ENCODE results near the gene IFT172.
"Not testable (repeated sequence)": the region's sequence is repeated elsewhere in the genome, so short reads cannot be mapped to it uniquely, and the experiment has no call there.

The IFT172 gene, protein sequence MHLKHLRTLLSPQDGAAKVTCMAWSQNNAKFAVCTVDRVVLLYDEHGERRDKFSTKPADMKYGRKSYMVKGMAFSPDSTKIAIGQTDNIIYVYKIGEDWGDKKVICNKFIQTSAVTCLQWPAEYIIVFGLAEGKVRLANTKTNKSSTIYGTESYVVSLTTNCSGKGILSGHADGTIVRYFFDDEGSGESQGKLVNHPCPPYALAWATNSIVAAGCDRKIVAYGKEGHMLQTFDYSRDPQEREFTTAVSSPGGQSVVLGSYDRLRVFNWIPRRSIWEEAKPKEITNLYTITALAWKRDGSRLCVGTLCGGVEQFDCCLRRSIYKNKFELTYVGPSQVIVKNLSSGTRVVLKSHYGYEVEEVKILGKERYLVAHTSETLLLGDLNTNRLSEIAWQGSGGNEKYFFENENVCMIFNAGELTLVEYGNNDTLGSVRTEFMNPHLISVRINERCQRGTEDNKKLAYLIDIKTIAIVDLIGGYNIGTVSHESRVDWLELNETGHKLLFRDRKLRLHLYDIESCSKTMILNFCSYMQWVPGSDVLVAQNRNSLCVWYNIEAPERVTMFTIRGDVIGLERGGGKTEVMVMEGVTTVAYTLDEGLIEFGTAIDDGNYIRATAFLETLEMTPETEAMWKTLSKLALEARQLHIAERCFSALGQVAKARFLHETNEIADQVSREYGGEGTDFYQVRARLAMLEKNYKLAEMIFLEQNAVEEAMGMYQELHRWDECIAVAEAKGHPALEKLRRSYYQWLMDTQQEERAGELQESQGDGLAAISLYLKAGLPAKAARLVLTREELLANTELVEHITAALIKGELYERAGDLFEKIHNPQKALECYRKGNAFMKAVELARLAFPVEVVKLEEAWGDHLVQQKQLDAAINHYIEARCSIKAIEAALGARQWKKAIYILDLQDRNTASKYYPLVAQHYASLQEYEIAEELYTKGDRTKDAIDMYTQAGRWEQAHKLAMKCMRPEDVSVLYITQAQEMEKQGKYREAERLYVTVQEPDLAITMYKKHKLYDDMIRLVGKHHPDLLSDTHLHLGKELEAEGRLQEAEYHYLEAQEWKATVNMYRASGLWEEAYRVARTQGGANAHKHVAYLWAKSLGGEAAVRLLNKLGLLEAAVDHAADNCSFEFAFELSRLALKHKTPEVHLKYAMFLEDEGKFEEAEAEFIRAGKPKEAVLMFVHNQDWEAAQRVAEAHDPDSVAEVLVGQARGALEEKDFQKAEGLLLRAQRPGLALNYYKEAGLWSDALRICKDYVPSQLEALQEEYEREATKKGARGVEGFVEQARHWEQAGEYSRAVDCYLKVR (N-terminal part only)

DNA sequence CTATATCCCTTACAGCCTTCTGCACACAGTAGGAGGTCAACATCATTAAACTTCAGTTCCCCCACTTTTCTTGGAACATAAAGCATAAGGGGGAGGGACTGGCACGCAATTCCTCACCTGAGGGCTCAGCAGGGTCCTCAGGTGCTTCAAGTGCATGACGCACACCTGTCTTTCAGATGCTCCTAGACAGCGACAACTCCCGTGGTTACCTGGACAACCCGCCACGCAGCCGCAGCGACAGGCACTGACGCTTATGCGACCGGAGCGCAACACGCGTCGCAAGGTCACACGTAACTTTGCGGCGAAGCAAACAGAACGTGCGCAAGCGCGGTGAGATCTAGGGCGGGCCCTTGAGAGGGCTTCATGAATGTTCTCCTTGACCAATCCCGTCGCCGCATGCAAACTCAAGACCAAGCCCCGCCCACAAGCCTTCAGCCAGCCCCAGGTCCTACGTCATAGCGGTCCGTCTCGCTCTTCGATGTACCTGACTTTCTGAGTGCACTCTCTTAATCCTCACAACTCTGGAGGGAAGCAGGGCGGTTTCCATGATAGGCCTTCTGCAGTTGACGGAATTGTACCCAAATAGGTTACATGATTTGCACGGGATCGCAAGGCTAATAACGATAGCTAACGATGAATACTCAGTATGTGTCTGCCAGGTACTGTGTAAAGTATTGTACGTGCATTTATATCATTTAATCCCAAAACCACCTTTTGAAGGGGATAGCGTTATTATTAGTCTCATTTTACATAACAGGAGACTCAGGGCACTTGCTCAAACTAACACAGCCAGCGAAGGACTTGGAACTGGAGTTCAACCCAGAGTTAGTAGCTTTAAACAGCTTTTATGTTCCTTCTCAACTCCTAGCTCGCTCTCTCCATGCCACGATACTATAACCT, at the start of gene IFT172:
IFT172 (minus strand) TSS at position 246 of the 900 bp plus-strand sequence; CDS start at position 156, 90 bp downstream.
- DNase-seq = peak; percentile 97

DNA sequence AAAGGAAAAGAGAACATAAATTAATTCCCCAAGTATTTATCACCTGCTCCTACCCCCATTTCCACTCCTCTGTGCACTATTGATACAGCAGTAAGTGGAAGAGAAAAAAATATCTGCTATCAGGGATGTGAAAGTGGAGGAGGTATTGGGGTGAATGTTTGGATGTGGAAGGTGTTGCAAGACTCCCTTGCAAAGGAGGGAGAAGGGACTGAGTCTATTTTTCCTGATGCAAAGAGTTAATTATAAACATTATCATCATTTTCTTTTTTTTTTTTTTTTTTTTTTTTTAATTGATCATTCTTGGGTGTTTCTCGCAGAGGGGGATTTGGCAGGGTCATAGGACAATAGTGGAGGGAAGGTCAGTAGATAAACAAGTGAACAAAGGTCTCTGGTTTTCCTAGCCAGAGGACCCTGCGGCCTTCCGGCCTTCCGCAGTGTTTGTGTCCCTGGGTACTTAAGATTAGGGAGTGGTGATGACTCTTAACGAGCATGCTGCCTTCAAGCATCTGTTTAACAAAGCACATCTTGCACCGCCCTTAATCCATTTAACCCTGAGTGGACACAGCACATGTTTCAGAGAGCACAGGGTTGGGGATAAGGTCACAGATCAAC, 49.4 kb upstream of the IFT172 start:
- not testable (repeated sequence) for DNase-seq

DNA sequence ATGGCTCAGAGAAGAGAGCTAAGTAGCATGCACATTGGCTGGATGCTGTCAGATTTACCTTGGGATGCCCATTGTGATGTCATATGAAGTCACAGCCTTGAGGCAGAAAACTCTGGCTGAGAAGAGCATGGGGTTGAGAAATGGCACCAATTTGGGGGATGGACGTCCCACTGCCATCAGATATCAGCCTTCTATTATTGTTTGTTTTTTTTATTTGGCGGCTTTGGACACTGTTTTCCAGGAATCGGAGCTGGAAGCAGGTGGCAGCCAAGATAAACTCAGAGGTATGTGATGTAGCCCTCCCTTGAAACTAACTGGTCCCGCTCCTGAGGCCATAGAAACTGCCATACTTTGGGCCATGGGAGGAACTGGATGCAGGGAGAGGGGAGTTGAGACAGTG, 47.7 kb upstream of the IFT172 start:
- DNase-seq = no peak

DNA sequence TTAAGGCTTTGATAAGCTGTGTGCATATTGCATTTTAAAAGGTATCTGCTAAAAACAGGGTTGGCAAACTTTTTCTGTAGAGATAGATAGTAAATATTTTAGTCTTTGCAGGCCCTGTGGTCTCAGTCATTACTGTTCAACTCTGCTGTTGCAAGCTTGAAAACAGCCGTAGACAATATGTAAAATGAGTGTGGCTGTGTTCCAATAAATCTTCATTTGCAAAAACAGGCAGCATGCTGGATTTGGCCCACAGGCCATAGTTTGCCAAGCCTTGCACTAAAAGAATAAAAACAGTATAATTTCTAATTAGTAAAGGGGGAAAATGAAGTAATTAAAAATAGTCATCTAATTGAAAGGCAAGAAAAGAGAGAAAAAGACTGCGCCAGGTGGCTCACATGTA, 42.4 kb upstream of the IFT172 start:
- no peak for DNase-seq

DNA sequence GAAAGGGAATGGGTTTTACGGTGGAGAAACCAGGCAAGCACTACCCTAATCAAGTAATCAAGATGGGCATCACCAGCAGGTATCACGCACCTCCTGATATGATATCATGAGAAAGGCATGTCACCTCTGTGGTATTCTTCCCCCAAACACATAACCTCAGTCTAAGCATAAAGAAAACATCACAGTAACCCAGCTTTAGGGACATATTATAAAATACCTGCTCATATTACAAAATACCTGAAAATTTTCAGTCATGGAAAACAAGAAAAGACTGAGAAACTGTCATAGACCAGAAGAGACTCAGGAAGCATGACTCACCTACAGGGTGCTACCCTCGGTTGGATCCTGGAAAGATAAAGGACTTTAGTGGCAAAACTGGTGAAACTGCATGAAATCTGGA, 37.6 kb upstream of the IFT172 start:
- no peak for DNase-seq

DNA sequence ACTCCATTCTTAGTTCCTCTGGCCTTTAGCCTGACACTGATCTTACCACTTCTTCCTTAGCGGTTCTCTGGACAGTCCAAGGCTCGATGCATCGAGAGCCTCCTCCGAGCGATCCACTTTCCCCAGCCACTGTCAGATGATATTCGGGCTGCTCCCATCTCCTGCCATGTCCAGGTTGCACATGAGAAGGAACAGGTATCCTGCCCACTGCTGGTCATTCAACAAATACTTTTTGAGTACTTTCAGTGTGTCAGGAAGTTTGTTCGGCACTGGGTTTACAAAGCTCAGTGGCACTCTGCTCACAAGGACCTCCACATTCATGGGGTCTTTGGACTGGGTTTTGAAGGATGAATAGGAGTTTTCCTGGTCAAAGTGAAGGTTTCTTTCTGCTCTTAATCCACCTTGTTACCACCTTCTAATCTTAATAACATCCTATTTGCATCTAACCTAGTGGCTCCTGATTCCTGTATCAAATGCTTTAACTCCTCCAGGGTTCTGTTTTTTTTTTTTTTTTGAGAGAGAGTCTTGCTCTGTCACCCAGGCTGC, 32.9 kb upstream of the IFT172 start:
- DNase-seq = no peak

DNA sequence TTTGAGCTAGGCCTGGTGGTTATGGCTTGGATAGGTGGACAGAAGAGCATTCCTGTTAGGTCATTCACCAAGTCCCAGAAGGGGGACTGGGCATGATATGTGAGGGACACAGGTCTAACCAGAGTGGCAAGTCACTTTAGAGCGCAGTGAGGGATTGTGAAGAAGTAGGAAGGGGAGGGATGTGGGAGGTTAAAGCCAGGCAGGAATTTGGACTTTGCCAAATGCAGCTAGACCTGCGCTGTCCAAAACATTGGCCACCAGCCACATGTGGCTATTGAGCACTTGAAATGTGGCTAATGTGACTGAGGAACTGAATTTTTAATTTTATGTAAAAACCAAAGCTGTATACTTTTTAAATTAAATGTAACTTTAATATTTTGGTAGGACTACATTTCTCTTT, 30.8 kb upstream of the IFT172 start:
- no peak for DNase-seq

DNA sequence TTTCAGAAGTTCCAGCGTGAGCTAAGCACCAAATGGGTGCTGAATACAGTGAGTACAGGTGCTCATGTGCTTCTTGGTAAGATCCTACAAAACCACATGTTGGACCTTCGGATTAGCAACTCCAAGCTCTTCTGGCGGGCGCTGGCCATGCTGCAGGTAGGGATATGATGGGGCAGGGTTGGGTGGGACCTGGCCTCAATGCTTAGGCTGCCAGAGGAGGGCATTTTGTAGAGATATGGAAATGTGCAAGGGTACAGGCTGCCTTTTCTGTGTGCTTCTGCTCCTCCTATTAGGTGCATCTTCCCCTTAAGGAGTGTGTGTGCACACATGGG, 29.2 kb upstream of the IFT172 start:
- DNase-seq = no peak

DNA sequence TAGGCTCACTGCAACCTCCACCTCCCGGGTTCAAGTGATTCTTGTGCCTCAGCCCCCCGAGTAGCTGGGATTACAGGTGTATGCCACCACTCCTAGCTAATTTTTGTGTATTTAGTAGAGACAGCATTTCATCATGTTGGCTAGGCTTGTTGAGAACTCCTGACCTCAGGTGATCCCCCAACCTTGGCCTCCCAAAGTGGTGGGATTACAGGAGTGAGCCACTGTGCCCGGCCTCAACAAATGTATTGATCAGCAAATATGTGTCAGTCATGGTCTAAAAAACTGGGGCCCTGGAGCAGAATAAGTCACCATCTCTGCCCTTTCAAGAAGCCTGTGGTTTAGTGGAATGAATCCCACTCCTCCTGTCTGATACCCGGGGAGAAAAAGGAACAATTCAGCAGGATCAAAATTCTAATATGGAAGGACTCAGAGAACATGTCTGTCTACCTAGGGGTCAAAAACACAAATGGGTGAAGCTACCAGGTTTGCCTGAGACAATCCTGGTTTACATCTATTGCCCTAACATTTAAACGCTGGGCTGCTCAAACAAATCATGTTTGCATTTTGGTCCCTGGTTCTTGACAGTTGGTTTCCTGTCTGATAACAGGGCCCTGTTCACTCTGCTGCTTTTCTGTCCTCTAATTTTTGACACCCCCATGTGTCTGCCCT, 28.7 kb upstream of the IFT172 start:
- DNase-seq = no peak

DNA sequence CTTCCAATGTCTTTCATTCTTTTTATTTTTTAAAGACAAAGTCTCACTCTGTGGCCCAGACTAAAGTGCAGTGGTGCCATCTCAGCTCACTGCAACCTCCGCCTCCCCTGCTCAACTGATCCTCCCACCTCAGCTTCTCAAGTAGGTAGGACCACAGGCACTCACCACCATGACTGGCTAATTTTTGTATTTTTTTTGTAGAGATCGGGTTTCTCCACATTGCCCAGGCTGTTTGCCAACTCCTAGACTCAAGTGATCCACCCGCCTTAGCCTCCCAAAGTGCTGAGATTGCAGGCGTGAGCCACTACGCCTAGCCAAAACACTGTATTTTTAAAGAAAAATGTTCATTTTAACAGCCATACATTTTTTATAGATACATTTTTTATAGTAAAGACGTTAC, 19.8 kb upstream of the IFT172 start:
- no peak for DNase-seq

DNA sequence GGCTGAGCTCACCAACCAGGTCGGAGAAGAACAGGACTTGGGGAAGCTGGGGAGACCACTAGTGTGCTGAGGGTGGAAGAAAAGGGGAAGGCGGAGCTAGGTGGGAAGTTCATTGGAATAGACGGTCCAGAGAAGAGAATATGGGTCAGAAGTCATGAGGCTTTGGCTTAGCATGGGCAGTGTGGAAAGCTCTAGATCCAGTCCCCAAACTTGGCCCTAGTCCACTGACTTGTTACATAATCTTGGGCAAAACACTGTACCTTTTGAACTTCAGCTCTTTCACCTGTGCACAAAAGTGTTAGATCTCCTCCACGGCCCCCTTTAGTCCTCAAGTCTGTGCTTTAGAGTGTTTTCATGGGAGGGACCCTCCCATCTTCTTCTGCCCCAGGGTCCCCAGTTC, 17.8 kb upstream of the IFT172 start:
- DNase-seq = no peak

DNA sequence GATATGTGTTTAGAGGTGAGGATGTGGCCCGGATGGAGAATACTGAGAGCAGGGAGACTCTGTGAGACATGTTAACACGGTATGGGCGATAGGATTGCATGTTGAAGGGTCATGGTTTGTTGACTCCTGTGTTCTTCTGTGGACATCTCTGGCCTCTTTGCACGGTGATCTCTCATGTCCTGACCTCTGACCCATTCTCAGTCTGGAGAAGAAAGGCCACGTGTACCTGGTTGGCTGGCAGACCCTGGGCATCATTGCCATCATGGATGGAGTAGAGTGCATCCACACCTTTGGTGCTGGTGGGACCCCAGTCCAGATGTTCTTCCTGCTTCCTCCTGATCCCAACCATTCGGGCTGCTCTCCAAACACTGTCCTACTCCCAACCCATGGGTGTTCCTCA, 17.0 kb upstream of the IFT172 start:
- no peak for DNase-seq

DNA sequence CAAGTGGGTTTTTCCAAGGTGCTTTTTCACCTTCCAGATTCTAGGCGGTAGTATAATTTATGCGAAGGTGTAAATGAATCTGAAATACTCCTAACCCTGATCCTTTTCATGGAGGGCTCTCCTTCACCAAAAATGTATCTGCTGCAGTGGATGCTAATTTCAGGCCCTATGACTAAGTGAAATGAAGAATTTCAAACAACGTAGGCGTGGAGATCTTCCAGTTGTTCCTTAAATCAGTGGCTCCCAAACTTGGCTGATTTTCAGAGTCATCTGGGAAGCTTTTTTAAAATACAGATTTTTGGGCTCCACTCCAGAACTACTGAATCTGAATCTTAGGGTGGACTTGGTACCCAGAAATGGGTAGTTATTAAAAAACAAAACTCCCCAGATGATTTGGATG, 12.6 kb upstream of the IFT172 start:
- no peak for DNase-seq

DNA sequence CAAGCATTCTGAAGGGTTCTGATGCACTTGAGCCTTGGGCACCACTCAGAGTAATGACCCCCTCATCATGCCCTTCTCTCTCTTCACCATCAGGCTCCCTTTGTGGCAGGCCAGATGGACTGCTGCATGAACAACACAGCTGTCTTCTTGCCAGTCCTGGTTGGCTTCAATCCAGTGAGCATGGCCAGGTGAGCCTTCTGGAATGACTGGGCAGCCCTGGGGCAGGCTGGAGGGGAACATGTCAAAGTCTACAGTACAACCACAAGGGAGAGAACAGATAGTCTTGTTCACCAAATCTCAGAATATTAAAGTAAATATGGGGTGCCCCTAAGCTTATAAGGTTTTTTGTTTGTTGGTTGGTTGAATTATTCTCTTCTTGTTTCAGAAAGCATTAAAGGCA, 11.5 kb upstream of the IFT172 start:
- DNase-seq = no peak

DNA sequence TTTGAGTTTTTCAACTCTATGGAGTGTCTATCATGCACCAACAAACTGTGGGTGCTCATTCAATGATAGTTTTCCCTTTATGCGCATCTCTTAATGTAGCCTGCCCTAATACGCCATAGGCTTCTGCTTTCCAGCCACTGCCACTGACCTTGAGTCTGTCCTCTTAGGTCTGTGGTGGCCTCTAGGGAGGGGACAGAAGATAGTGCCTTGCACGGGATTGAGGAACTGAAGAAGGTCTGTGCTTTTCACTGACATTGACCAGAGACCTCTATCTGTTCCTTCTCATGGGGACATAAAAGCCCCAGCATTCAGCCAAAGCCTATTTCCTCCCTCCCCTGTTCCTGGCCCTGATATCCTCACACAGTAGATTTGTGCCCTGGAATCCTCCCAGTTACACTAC, 9.4 kb upstream of the IFT172 start:
- DNase-seq = no peak

DNA sequence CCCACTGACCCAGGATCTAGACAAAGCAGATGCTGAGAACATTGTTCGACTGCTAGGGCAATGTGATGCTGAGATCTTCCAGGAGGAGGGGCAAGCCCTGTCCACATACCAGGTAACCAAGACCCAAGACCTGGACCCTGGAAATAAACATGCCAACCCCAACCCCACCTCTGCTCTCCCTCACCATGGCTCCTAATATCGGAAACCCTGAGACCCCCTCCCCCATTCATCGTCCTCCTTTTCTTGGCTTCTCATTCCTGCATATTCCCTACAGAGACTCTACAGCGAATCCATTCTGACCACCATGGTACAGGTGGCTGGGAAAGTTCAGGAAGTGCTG, 7.7 kb upstream of the IFT172 start:
- no peak for DNase-seq

DNA sequence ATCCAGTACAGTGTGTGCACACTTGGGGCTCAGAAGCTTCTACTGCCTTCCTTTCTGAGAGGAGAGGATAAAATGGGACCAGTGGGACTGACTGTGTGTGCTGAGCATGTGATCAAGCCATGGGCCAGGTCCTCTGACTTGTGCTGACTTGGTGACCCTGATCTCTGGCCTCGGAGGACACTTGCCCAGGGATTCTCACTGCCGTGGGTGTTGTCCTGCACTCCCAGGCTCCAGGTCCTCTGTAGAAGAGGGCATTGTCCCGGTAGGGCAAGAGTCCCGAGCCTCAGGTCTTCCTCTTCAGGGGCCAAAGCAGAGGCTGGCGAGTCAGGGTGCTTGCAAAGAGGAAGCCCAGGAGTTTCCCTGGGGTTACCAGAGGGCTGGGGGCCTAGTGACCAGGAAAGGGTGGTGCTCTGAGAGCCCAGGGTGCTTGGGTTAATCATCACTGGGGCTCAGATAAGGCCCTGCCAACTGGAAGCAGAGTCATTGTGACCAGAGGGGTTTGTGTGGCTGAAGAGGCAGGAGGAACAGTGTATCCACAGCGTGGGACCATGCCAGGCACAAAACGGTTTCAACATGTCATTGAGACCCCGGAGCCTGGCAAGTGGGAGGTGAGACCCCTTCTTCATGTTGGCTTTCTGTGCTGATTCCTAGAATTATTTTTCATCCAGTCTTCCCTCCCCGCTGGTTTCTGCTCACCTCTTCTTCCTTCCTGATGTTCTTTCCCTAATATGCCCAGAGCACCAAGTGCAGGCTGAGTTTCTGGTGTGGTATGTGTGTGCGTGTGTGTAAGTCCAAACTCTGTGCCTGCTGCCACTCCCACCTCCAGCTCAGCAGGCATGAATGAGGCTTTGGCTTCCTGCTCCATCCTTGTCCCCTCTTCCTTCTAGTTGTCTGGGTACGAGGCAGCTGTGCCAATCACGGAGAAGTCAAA, 7.1 kb upstream of the IFT172 start, which contains the start of gene GCKR:
GCKR (plus strand) TSS at position 483 of the 931 bp plus-strand sequence; CDS start at position 549, 66 bp downstream.
- DNase-seq = no peak

DNA sequence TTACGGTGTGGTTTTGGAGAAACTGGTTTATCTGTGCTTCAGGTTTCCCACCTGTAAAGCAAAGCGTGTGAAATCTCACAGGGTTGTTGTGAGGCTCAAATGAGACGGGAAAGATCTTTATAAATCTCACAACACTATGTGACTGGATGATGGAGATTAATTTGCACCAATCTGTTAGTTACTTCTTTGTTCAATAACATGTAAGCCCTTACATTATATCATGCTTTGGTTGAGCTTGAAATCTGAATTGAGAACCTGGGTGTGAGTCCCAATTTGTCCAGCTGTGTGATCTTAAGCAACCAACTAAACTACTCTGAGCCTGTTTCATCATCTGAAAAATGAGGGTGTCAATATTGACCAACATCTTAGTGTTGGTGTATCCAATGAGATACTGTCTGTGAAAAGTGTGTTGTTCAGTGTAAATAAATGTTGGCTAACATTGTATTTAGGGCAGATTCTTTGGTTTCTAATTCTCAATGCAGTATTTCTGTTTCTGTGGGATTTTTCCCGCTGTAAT, 6.4 kb upstream of the IFT172 start:
- DNase-seq = no peak

DNA sequence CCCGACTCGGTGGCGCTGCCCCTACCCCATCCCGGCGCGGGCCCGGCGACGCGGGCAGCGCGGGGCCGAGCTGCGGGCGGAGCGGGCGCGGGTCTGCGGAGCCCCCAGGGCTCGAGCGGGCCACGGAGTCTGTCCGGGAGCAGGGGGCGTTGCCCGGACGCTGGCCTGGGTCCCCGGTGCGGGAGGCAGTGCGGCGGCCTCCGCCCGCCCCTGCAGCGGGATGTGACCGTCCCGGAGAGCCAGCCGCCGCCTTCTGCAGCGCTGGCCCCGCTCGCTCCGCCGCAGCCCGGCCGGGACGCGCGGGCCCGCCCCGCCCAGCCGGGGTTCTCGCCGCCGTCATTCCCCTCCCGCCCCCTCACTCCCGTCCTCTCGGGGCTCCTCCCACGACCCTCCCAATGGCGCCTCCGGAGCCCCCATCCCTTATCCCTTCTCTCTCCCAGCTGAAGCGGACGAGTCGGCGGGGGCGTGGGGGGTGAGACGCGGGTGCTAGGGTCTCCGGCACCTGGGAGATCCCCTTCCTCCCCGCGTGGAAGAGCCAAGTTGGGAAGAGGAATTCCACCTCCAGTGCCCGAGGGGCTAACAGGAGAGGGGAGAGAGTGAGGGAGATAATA, 5.5 kb upstream of the IFT172 start, which contains the start of gene FNDC4:
FNDC4 (minus strand) TSS at position 257 of the 611 bp plus-strand sequence. CDS start 521 bp downstream, outside the sequence.
- DNase-seq = no peak

All from activated CD8-positive, alpha-beta memory T cell treated with anti-CD3 and anti-CD28 coated beads, Interleukin-2, amount 50 U/mL, for 48 hours (primary cell).